Measurements from ENCODE around the gene DNASE2. TPM values are rescaled to one million over a fixed set of nuclear protein-coding genes. Genes with fewer than 3 reads are reported as not detected.

The DNASE2 gene
- total RNA-seq, 4 donors from 2014 or later, result 26.6 to 37.4 (median 31.2) TPM

DNA sequence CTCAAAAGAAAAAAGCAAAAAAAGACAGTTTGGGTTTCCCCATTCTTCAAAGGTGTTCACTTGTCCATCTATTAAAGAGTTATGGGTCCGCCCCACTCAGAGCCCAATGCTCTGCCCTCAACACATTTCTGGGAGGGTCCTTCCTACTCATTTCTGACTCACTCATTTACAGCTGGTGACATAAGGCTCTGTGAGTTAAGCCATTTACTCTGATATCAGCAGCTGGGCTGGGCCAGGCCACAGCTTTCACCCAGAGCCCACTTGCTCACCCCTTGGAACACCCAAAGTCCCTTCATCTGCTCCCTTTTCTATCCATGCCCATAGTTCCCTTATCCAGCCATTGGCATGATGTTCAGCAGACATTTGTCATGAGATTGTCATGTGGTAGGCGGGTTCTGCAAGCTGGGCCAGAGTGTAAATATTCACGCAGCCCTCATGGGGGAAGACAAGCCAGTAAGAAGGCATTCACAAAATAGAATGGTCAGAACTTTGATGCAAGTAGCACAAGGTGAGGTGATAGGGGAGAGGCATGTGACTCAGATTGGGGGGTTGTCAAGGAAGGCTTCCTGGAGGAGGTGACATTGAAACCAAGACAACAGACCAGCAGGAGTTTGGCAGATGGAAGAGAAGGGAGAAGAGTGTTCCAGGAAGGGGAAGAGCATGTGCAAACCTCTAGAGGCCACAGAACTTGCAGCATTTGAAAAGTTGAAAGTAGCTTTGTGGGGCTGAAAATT lies 37.1 kb downstream of the DNASE2 start:
- Histone ChIP-seq H3K9me3 (no peaks in the 10 kb centered on the region), H3K4me3 (no peak overlapping the region), H3K27ac (replicated peaks in 1 of 4) (no peak overlapping the region), H3K27me3 (peaks cover 0 to 80% (median 39%) of the 10 kb centered on the region in 4 donors), H3K4me1 (peaks cover 14 to 25% (median 23%) of the 10 kb centered on the region in 4 donors), H3K36me3 (no peaks in the 10 kb centered on the region)
- WGBS, result 93% methylated on average over 3 of the region's 3 CpGs
- intact Hi-C loops (cut with DNase I), result loop anchor here (10.0 kb wide), 1 partner anchor 159 kb away; the partner anchor contains the start of genes DHPS and GNG14
- TF ChIP-seq POLR2AphosphoS5 (IDR thresholded peaks at IDR 0.05), result no peak
- TF ChIP-seq EP300 (IDR thresholded peaks at IDR 0.05), result no peak
- TF ChIP-seq POLR2A (IDR thresholded peaks at IDR 0.05; ENCODE audit: low read depth), result no peak
- TF ChIP-seq, protein P1, sequence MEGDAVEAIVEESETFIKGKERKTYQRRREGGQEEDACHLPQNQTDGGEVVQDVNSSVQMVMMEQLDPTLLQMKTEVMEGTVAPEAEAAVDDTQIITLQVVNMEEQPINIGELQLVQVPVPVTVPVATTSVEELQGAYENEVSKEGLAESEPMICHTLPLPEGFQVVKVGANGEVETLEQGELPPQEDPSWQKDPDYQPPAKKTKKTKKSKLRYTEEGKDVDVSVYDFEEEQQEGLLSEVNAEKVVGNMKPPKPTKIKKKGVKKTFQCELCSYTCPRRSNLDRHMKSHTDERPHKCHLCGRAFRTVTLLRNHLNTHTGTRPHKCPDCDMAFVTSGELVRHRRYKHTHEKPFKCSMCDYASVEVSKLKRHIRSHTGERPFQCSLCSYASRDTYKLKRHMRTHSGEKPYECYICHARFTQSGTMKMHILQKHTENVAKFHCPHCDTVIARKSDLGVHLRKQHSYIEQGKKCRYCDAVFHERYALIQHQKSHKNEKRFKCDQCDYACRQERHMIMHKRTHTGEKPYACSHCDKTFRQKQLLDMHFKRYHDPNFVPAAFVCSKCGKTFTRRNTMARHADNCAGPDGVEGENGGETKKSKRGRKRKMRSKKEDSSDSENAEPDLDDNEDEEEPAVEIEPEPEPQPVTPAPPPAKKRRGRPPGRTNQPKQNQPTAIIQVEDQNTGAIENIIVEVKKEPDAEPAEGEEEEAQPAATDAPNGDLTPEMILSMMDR (IDR thresholded peaks at IDR 0.05), result no peak
- no peak for DNase-seq (ENCODE audit: extremely low spot score)

DNA sequence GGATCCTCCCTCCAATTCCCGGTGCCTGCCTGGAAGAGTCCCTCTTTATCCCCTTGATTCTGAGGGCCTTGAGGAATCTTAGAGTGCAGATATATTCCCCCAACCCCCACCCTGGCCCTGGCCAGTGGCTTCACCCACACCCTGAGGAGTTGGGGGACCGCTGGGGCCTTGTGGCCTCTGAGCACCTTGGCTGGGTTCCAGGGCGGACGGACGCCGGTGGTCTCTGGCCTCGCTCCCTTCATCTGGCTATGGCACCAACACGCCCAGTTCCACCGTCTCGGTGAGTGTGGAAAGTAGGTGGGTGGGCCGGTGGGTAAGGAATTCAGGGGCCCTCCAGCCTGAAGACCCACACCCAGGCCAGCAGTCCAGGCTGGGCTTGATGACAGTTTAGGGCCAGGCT lies 37.9 kb downstream of the DNASE2 start:
- TF ChIP-seq POLR2A (IDR thresholded peaks at IDR 0.05; ENCODE audit: low read depth) (no peak), POLR2AphosphoS5 (IDR thresholded peaks at IDR 0.05) (no peak), EP300 (IDR thresholded peaks at IDR 0.05) (no peak)
- TF ChIP-seq, protein P1 (IDR thresholded peaks at IDR 0.05), result no peak
- intact Hi-C loops (cut with DNase I), result loop anchor here (10.0 kb wide), 1 partner anchor 159 kb away; the partner anchor contains the start of genes DHPS and GNG14
- Histone ChIP-seq H3K4me3 (no peak overlapping the region), H3K27ac (replicated peaks in 1 of 4) (no peak overlapping the region), H3K4me1 (peaks cover 20 to 32% (median 30%) of the 10 kb centered on the region in 4 donors), H3K36me3 (no peaks in the 10 kb centered on the region), H3K27me3 (peaks cover 0 to 89% (median 46%) of the 10 kb centered on the region in 4 donors), H3K9me3 (no peaks in the 10 kb centered on the region)
- DNase-seq (ENCODE audit: extremely low spot score), result no peak
- 100% methylated on average over 1 of the region's 11 CpGs for WGBS

DNA sequence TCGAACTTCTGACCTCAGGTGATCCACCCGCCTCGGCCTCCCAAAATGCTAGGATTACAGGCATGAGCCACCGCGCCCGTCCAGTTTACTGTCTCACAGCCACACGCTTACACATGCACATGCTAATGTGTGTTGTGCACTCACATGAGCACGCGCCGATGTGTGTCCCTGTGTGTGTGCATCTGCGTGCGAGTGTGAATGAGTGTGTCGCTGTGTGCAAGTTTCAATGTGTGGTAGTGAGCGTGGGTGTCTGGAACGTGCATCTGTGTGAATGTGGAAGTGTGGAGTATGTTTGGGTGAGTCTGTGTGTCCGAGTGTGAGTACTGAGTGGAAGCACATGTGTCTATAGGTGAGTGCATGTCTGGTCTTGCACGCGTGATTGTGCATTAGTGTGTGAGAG lies 38.7 kb downstream of the DNASE2 start:
- Histone ChIP-seq H3K4me1 (peaks cover 16 to 31% (median 30%) of the 10 kb centered on the region in 4 donors), H3K9me3 (no peaks in the 10 kb centered on the region), H3K27ac (replicated peaks in 1 of 4) (no peak overlapping the region), H3K27me3 (peaks cover 0 to 97% (median 53%) of the 10 kb centered on the region in 4 donors), H3K4me3 (no peak overlapping the region), H3K36me3 (no peaks in the 10 kb centered on the region)
- 94% methylated on average over 18 of the region's 18 CpGs for WGBS
- intact Hi-C loops (cut with DNase I), result loop anchor here (10.0 kb wide), 1 partner anchor 158 kb away; the partner anchor contains the start of genes DHPS and GNG14
- TF ChIP-seq, protein P1 (IDR thresholded peaks at IDR 0.05), result no peak
- TF ChIP-seq POLR2A (IDR thresholded peaks at IDR 0.05; ENCODE audit: low read depth) (no peak), EP300 (IDR thresholded peaks at IDR 0.05) (no peak), POLR2AphosphoS5 (IDR thresholded peaks at IDR 0.05) (no peak)
- no peak for DNase-seq (ENCODE audit: extremely low spot score)

DNA sequence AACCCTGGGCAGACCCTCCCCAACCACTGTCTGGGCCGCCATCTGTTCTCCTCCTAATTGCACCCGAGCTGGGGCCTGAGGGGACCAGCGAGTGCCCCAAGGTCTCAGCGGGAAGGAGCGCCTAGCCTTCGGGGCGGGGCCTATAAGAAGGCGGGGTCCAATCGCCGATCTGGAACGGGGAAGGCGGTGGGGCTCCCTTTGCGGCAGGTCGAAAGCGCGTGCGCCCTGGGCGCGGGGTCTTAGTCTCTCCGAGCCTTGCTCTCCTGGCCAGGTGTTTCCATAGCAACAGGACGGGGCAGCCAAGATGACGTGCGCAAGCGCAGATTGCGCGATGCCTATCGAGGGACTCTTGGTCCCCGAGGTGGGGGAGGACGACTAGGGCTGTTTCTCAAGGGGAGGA lies 40.2 kb downstream of the DNASE2 start:
- Histone ChIP-seq H3K27ac (replicated peaks in 1 of 4) (no peak overlapping the region), H3K4me1 (peaks cover 12 to 30% (median 25%) of the 10 kb centered on the region in 4 donors), H3K27me3 (peaks cover 0 to 100% (median 62%) of the 10 kb centered on the region in 4 donors), H3K36me3 (no peaks in the 10 kb centered on the region), H3K9me3 (no peaks in the 10 kb centered on the region), H3K4me3 (peak overlapping the region in 3 of 4 donors; percentile 8 to 37 (median 35))
- intact Hi-C loops (cut with DNase I), result loop anchor here (10.0 kb wide), 1 partner anchor 156 kb away; the partner anchor contains the start of genes DHPS and GNG14
- TF ChIP-seq EP300 (IDR thresholded peaks at IDR 0.05), result no peak
- TF ChIP-seq POLR2AphosphoS5 (IDR thresholded peaks at IDR 0.05), result no peak
- no peak for TF ChIP-seq POLR2A (IDR thresholded peaks at IDR 0.05; ENCODE audit: low read depth)
- TF ChIP-seq, protein P1 (IDR thresholded peaks at IDR 0.05), result no peak
- WGBS, result 7% methylated on average over 9 of the region's 29 CpGs
- no peak for DNase-seq (ENCODE audit: extremely low spot score)

Data from esophagus muscularis mucosa (tissue), 4 donors.